Effector memory CD4-positive, alpha-beta T cell (primary cell): Measurements from ENCODE around the gene MLEC.
"Not testable (repeated sequence)": the region's sequence is repeated elsewhere in the genome, so short reads cannot be mapped to it uniquely, and the experiment has no call there.

Experiments
- DNase-seq, 3 donors: peaks; one replicate each; pipeline ENCODE4 v3.0.0-alpha.2; 2020
- H3K27ac ChIP-seq: 2 replicates; pipeline ENCODE4 v1.7.0; 2013; ENCODE audit warnings: mild to moderate bottlenecking, low read length, moderate library complexity; ENCODE audit not compliant: insufficient read depth, poor library complexity, severe bottlenecking
- H3K27me3 ChIP-seq: replicated peaks from 2 replicates; pipeline ENCODE4 v1.7.0; 2013; ENCODE audit warnings: mild to moderate bottlenecking, low read length; ENCODE audit not compliant: insufficient read depth, control insufficient read depth, poor library complexity, severe bottlenecking
- H3K36me3 ChIP-seq: 2 replicates; pipeline ENCODE4 v1.7.0; 2013; ENCODE audit warnings: mild to moderate bottlenecking, low read length, moderate library complexity; ENCODE audit not compliant: control insufficient read depth, insufficient read depth
- H3K4me1 ChIP-seq: 2 replicates; pipeline ENCODE4 v1.7.0; 2013; ENCODE audit warnings: low read length, mild to moderate bottlenecking; ENCODE audit not compliant: control insufficient read depth, insufficient read depth, poor library complexity, severe bottlenecking
- H3K4me3 ChIP-seq: 2 replicates; pipeline ENCODE4 v1.7.0; 2013; ENCODE audit warnings: low read length, low read depth, mild to moderate bottlenecking; ENCODE audit not compliant: insufficient read depth, poor library complexity, severe bottlenecking
- H3K9me3 ChIP-seq: 2 replicates; pipeline ENCODE4 v1.7.0; 2013; ENCODE audit warnings: mild to moderate bottlenecking, low read length, moderate library complexity; ENCODE audit not compliant: control insufficient read depth

The MLEC gene

GRCh38 chr12:120726510-120726793 is 39.5 kb downstream of the MLEC start:
- Histone ChIP-seq H3K36me3 (peaks cover 11% of the 10 kb centered on the region), H3K4me1 (peaks cover 9% of the 10 kb centered on the region), H3K27ac (no peak overlapping the region), H3K27me3 (no peaks in the 10 kb centered on the region), H3K9me3 (no peaks in the 10 kb centered on the region), H3K4me3 (no peak overlapping the region)
- no peak for DNase-seq

- Histone ChIP-seq H3K4me1 (peaks cover 9% of the 10 kb centered on the region), H3K27ac (no peak overlapping the region), H3K4me3 (no peak overlapping the region), H3K36me3 (peaks cover 7% of the 10 kb centered on the region), H3K27me3 (no peaks in the 10 kb centered on the region), H3K9me3 (no peaks in the 10 kb centered on the region)
- DNase-seq, result no peak
Observed at GRCh38 chr12:120726961-120727360, 40.0 kb downstream of the MLEC start.

GRCh38 chr12:120732198-120732597 is 45.2 kb downstream of the MLEC start:
- not testable (repeated sequence) for H3K4me3 ChIP-seq, H3K9me3 ChIP-seq, H3K27me3 ChIP-seq, H3K36me3 ChIP-seq, H3K4me1 ChIP-seq, DNase-seq, H3K27ac ChIP-seq

GRCh38 chr12:120733574-120733973 is 46.6 kb downstream of the MLEC start:
- no peaks in the 10 kb centered on the region for H3K4me1 ChIP-seq
- no peak overlapping the region for H3K4me3 ChIP-seq
- no peaks in the 10 kb centered on the region for H3K9me3 ChIP-seq
- H3K27ac ChIP-seq, result no peak overlapping the region
- no peak for DNase-seq
- no peaks in the 10 kb centered on the region for H3K27me3 ChIP-seq
- H3K36me3 ChIP-seq, result peaks cover 4% of the 10 kb centered on the region

- H3K36me3 ChIP-seq, result peaks cover 7% of the 10 kb centered on the region
- H3K4me3 ChIP-seq, result no peak overlapping the region
- H3K9me3 ChIP-seq, result no peaks in the 10 kb centered on the region
- H3K27ac ChIP-seq, result no peak overlapping the region
- no peaks in the 10 kb centered on the region for H3K27me3 ChIP-seq
- no peaks in the 10 kb centered on the region for H3K4me1 ChIP-seq
- DNase-seq, result no peak
Observed at GRCh38 chr12:120734210-120734609, 47.3 kb downstream of the MLEC start.

GRCh38 chr12:120735181-120735580 is 48.2 kb downstream of the MLEC start:
- Histone ChIP-seq H3K4me1 (no peaks in the 10 kb centered on the region), H3K4me3 (no peak overlapping the region), H3K36me3 (peaks cover 4% of the 10 kb centered on the region), H3K9me3 (no peaks in the 10 kb centered on the region), H3K27ac (no peak overlapping the region), H3K27me3 (no peaks in the 10 kb centered on the region)
- DNase-seq, result no peak

GRCh38 chr12:120736404-120737331 is 49.7 kb downstream of the MLEC start:
- Histone ChIP-seq H3K36me3 (peaks cover 4% of the 10 kb centered on the region), H3K27ac (no peak overlapping the region), H3K9me3 (no peaks in the 10 kb centered on the region), H3K4me3 (no peak overlapping the region), H3K27me3 (no peaks in the 10 kb centered on the region), H3K4me1 (no peaks in the 10 kb centered on the region)
- no peak for DNase-seq

GRCh38 chr12:120737557-120738251 is 50.8 kb downstream of the MLEC start:
- Histone ChIP-seq H3K9me3 (no peaks in the 10 kb centered on the region), H3K4me3 (no peak overlapping the region), H3K4me1 (no peaks in the 10 kb centered on the region), H3K27me3 (no peaks in the 10 kb centered on the region), H3K27ac (no peak overlapping the region), H3K36me3 (peaks cover 4% of the 10 kb centered on the region)
- DNase-seq, result no peak

- Histone ChIP-seq H3K9me3 (no peaks in the 10 kb centered on the region), H3K27me3 (no peaks in the 10 kb centered on the region), H3K4me1 (no peaks in the 10 kb centered on the region), H3K36me3 (peaks cover 4% of the 10 kb centered on the region), H3K27ac (no peak overlapping the region), H3K4me3 (no peak overlapping the region)
- no peak for DNase-seq
Observed at GRCh38 chr12:120738252-120739030, 51.5 kb downstream of the MLEC start.
